Ectodermal cell (in vitro differentiated cells): ENCODE measurements around the gene RBCK1.

Experiments used
- H3K27ac ChIP-seq: 2 replicates; pipeline ENCODE4 v1.7.0; 2013; ENCODE audit warnings: mild to moderate bottlenecking, low read depth, low read length; ENCODE audit not compliant: insufficient read depth, poor library complexity, severe bottlenecking
- H3K27me3 ChIP-seq: 2 replicates; pipeline ENCODE4 v1.7.0; 2013; ENCODE audit warnings: mild to moderate bottlenecking, low read length; ENCODE audit not compliant: insufficient read depth, control insufficient read depth, poor library complexity, severe bottlenecking
- H3K36me3 ChIP-seq: one replicate; pipeline ENCODE4 v1.7.0; 2013; ENCODE audit warnings: low read length; ENCODE audit not compliant: control insufficient read depth, insufficient read depth
- H3K4me1 ChIP-seq: one replicate; pipeline ENCODE4 v1.7.0; 2013; ENCODE audit warnings: low read length; ENCODE audit not compliant: control insufficient read depth, insufficient read depth
- H3K4me3 ChIP-seq: 2 replicates; pipeline ENCODE4 v1.7.0; 2013; ENCODE audit warnings: low read depth, low read length, control low read depth; ENCODE audit not compliant: insufficient read depth
- H3K9me3 ChIP-seq: 2 replicates; pipeline ENCODE4 v1.7.0; 2013; ENCODE audit warnings: mild to moderate bottlenecking, low read length, moderate library complexity; ENCODE audit not compliant: control insufficient read depth
- WGBS, 2 experiments: methylation state at CpG; one replicate each; pipeline ENCODE4 v1.1.7; 2013; ENCODE audit warnings: missing lambda C conversion rate in 2 of 2; 5-methylcytosine and 5-hydroxymethylcytosine counted together

Gene RBCK1

GRCh38 chr20:420166-420620 is 12.1 kb downstream of the RBCK1 start:
- H3K4me3 ChIP-seq, result no peak overlapping the region
- H3K27me3 ChIP-seq, result no peaks in the 10 kb centered on the region
- H3K4me1 ChIP-seq, result no peaks in the 10 kb centered on the region
- no peak overlapping the region for H3K27ac ChIP-seq
- 94% methylated on average over 20 of the region's 20 CpGs for WGBS, 2 experiments
- no peaks in the 10 kb centered on the region for H3K9me3 ChIP-seq
- H3K36me3 ChIP-seq, result peaks cover 20% of the 10 kb centered on the region

- H3K27ac ChIP-seq, result no peak overlapping the region
- WGBS, 2 experiments, result 95% methylated on average over 48 of the region's 49 CpGs
- no peaks in the 10 kb centered on the region for H3K9me3 ChIP-seq
- H3K4me3 ChIP-seq, result no peak overlapping the region
- H3K4me1 ChIP-seq, result no peaks in the 10 kb centered on the region
- H3K36me3 ChIP-seq, result peaks cover 20% of the 10 kb centered on the region
- no peaks in the 10 kb centered on the region for H3K27me3 ChIP-seq
Observed at GRCh38 chr20:420721-421574, 12.8 kb downstream of the RBCK1 start.

- peaks cover 20% of the 10 kb centered on the region for H3K36me3 ChIP-seq
- H3K27me3 ChIP-seq, result no peaks in the 10 kb centered on the region
- H3K27ac ChIP-seq, result no peak overlapping the region
- H3K9me3 ChIP-seq, result no peaks in the 10 kb centered on the region
- no peak overlapping the region for H3K4me3 ChIP-seq
- no peaks in the 10 kb centered on the region for H3K4me1 ChIP-seq
- 92 to 96% methylated on average over 8 of the region's 8 CpGs for WGBS, 2 experiments
Observed at GRCh38 chr20:421685-422250, 13.7 kb downstream of the RBCK1 start.

- 93 to 100% methylated on average over 1 of the region's 2 CpGs for WGBS, 2 experiments
- peaks cover 20% of the 10 kb centered on the region for H3K36me3 ChIP-seq
Observed at GRCh38 chr20:426566-426965, 18.5 kb downstream of the RBCK1 start.

GRCh38 chr20:427401-427800 is 19.3 kb downstream of the RBCK1 start:
- no peaks in the 10 kb centered on the region for H3K9me3 ChIP-seq
- H3K4me3 ChIP-seq, result no peak overlapping the region
- no peaks in the 10 kb centered on the region for H3K4me1 ChIP-seq
- 94% methylated on average over 4 of the region's 4 CpGs for WGBS, 2 experiments
- H3K27me3 ChIP-seq, result no peaks in the 10 kb centered on the region
- no peak overlapping the region for H3K27ac ChIP-seq
- peaks cover 13% of the 10 kb centered on the region for H3K36me3 ChIP-seq

More at GRCh38 chr20:426566-426965, 18.5 kb downstream of the RBCK1 start:
- no peaks in the 10 kb centered on the region for H3K9me3 ChIP-seq
- no peaks in the 10 kb centered on the region for H3K27me3 ChIP-seq
- H3K4me1 ChIP-seq, result no peaks in the 10 kb centered on the region
- H3K4me3 ChIP-seq, result no peak overlapping the region
- no peak overlapping the region for H3K27ac ChIP-seq

GRCh38 chr20:427849-428657 is 20.0 kb downstream of the RBCK1 start:
- Histone ChIP-seq H3K27me3 (no peaks in the 10 kb centered on the region), H3K27ac (no peak overlapping the region), H3K9me3 (no peaks in the 10 kb centered on the region), H3K36me3 (peaks cover 9% of the 10 kb centered on the region), H3K4me1 (no peaks in the 10 kb centered on the region), H3K4me3 (no peak overlapping the region)
- WGBS, 2 experiments, result 95 to 96% methylated on average over 14 of the region's 14 CpGs

- H3K27ac ChIP-seq, result no peak overlapping the region
- H3K4me1 ChIP-seq, result no peaks in the 10 kb centered on the region
- no peak overlapping the region for H3K4me3 ChIP-seq
- H3K9me3 ChIP-seq, result no peaks in the 10 kb centered on the region
- peaks cover 9% of the 10 kb centered on the region for H3K36me3 ChIP-seq
- H3K27me3 ChIP-seq, result no peaks in the 10 kb centered on the region
- 93 to 94% methylated on average over 14 of the region's 14 CpGs for WGBS, 2 experiments
Observed at GRCh38 chr20:428658-429200, 20.6 kb downstream of the RBCK1 start.

GRCh38 chr20:430091-430999 is 22.2 kb downstream of the RBCK1 start:
- Histone ChIP-seq H3K36me3 (peaks cover 12% of the 10 kb centered on the region), H3K4me3 (no peak overlapping the region), H3K4me1 (no peaks in the 10 kb centered on the region), H3K27ac (no peak overlapping the region), H3K27me3 (no peaks in the 10 kb centered on the region), H3K9me3 (no peaks in the 10 kb centered on the region)
- 88 to 91% methylated on average over 21 of the region's 21 CpGs for WGBS, 2 experiments
